Activated T-cell treated with anti-CD3 and anti-CD28 coated beads, Interleukin-2, amount 50 U/mL, for 48 hours (primary cell): ENCODE data around the gene AVL9.

Experiments used
- DNase-seq, 2 experiments: peaks; one replicate each; pipeline ENCODE4 v3.0.0-alpha.2; 2020

Gene AVL9

GRCh38 chr7:32535162-32535702 is 39.9 kb downstream of the AVL9 start:
- DNase-seq, result no peak

GRCh38 chr7:32536016-32536415 is 40.7 kb downstream of the AVL9 start:
- no peak for DNase-seq

- no peak for DNase-seq
Observed at GRCh38 chr7:32536585-32536984, 41.3 kb downstream of the AVL9 start.

- no peak for DNase-seq
Observed at GRCh38 chr7:32537760-32538159, 42.5 kb downstream of the AVL9 start.

GRCh38 chr7:32539366-32539765 is 44.1 kb downstream of the AVL9 start:
- no peak for DNase-seq

- DNase-seq, result no peak
Observed at GRCh38 chr7:32539919-32540531, 44.7 kb downstream of the AVL9 start.

- no peak for DNase-seq
Observed at GRCh38 chr7:32542595-32542994, 47.3 kb downstream of the AVL9 start.

- no peak for DNase-seq
Observed at GRCh38 chr7:32559480-32559879, 64.2 kb downstream of the AVL9 start.

GRCh38 chr7:32560075-32560474 is 64.8 kb downstream of the AVL9 start:
- no peak for DNase-seq

GRCh38 chr7:32561613-32562012 is 66.3 kb downstream of the AVL9 start:
- no peak for DNase-seq

GRCh38 chr7:32564542-32564941 is 69.3 kb downstream of the AVL9 start:
- no peak for DNase-seq

- DNase-seq, result no peak
Observed at GRCh38 chr7:32569388-32570289, 74.3 kb downstream of the AVL9 start.

- DNase-seq, result no peak
Observed at GRCh38 chr7:32573110-32573687, 77.9 kb downstream of the AVL9 start.

GRCh38 chr7:32574626-32575025 is 79.3 kb downstream of the AVL9 start:
- DNase-seq, result no peak

GRCh38 chr7:32577421-32577820 is 82.1 kb downstream of the AVL9 start:
- DNase-seq, result no peak

- no peak for DNase-seq
Observed at GRCh38 chr7:32579776-32580175, 84.5 kb downstream of the AVL9 start.

- no peak for DNase-seq
Observed at GRCh38 chr7:32580646-32581045, 85.4 kb downstream of the AVL9 start.

GRCh38 chr7:32582036-32582435 is 86.7 kb downstream of the AVL9 start:
- no peak for DNase-seq

- DNase-seq, result no peak
Observed at GRCh38 chr7:32583791-32584190, 88.5 kb downstream of the AVL9 start.

- DNase-seq, result no peak
Observed at GRCh38 chr7:32586291-32587221, 91.3 kb downstream of the AVL9 start.

GRCh38 chr7:32587411-32587948 is 92.2 kb downstream of the AVL9 start:
- DNase-seq, result no peak

GRCh38 chr7:32588657-32589056 is 93.4 kb downstream of the AVL9 start:
- DNase-seq, result peak in 1 of 2 experiments; percentile 36
